ENCODE data around the gene ALG14. TPM values are rescaled to one million over a fixed set of nuclear protein-coding genes. Genes with fewer than 3 reads are reported as not detected.
"Not testable (repeated sequence)": the region's sequence is repeated elsewhere in the genome, so short reads cannot be mapped to it uniquely, and the experiment has no call there.

ALG14 gene
- total and polyA plus RNA-seq, 4 experiments from 2014 or later: 1.1 to 6.8 (median 3.7) TPM

- ChIA-PET CTCF (ENCODE audit: partially characterized antibody) (interaction anchor here (1.1 to 8.0 kb wide), 2 partner anchors 69 to 194 kb away, joined by 6 to 226 read pairs; no protein-coding TSS in a partner anchor), POLR2A (ENCODE audit: partially characterized antibody) (no interaction called here)
- Mint-ChIP-seq H3K36me3 (no peaks in the 10 kb centered on the region), H3K27me3 (no peaks in the 10 kb centered on the region), H3K9me3 (no peaks in the 10 kb centered on the region), H3K4me3 (no peak overlapping the region), H3K4me1 (no peaks in the 10 kb centered on the region), H3K27ac (no peak overlapping the region)
- Histone ChIP-seq H3K9me3 (ENCODE audit: control insufficient read depth in 1 of 2, low read length in 2 of 2) (no peaks in the 10 kb centered on the region), H3K27ac (ENCODE audit: low read depth, low read length) (no peak overlapping the region), H3K27me3 (ENCODE audit: insufficient read depth, low read length) (no peaks in the 10 kb centered on the region), H3K36me3 (ENCODE audit: insufficient read depth, low read length) (no peaks in the 10 kb centered on the region), H3K4me3 (ENCODE audit: low read length in 2 of 2) (no peak overlapping the region), H3K4me1 (ENCODE audit: insufficient read depth, low read length) (no peaks in the 10 kb centered on the region)
- DNase-seq: no peak
- intact Hi-C loops (cut with micrococcal nuclease): no loop called here
Measured at GRCh38 chr1:95048317-95048716, 24.4 kb downstream of the ALG14 start.

GRCh38 chr1:95047624-95048023, 25.1 kb downstream of the ALG14 start:
- H3K4me3 ChIP-seq (ENCODE audit: low read length in 2 of 2); H3K27ac Mint-ChIP-seq; POLR2A ChIA-PET (ENCODE audit: partially characterized antibody); H3K27me3 Mint-ChIP-seq; H3K4me1 ChIP-seq (ENCODE audit: insufficient read depth, low read length); H3K27ac ChIP-seq (ENCODE audit: low read depth, low read length); H3K9me3 ChIP-seq (ENCODE audit: control insufficient read depth in 1 of 2, low read length in 2 of 2); H3K9me3 Mint-ChIP-seq; H3K27me3 ChIP-seq (ENCODE audit: insufficient read depth, low read length); H3K4me3 Mint-ChIP-seq; intact Hi-C loops (cut with micrococcal nuclease); H3K36me3 ChIP-seq (ENCODE audit: insufficient read depth, low read length); DNase-seq; H3K4me1 Mint-ChIP-seq; H3K36me3 Mint-ChIP-seq: not testable (repeated sequence)
- CTCF ChIA-PET (ENCODE audit: partially characterized antibody): interaction anchor here (1.1 to 8.0 kb wide), 2 partner anchors 69 to 194 kb away, joined by 6 to 226 read pairs; no protein-coding TSS in a partner anchor

GRCh38 chr1:95046359-95046758, 26.4 kb downstream of the ALG14 start:
- Histone ChIP-seq H3K9me3 (ENCODE audit: control insufficient read depth in 1 of 2, low read length in 2 of 2) (no peaks in the 10 kb centered on the region), H3K27ac (ENCODE audit: low read depth, low read length) (no peak overlapping the region), H3K4me1 (ENCODE audit: insufficient read depth, low read length) (no peaks in the 10 kb centered on the region), H3K4me3 (ENCODE audit: low read length in 2 of 2) (no peak overlapping the region), H3K36me3 (ENCODE audit: insufficient read depth, low read length) (no peaks in the 10 kb centered on the region), H3K27me3 (ENCODE audit: insufficient read depth, low read length) (no peaks in the 10 kb centered on the region)
- Mint-ChIP-seq H3K27me3 (no peaks in the 10 kb centered on the region), H3K36me3 (no peaks in the 10 kb centered on the region), H3K4me1 (no peaks in the 10 kb centered on the region), H3K4me3 (no peak overlapping the region), H3K9me3 (no peaks in the 10 kb centered on the region), H3K27ac (no peak overlapping the region)
- CTCF ChIA-PET (ENCODE audit: partially characterized antibody): interaction anchor here (8.0 kb wide), 1 partner anchor 192 kb away, joined by 226 read pairs; no protein-coding TSS in a partner anchor
- no peak for DNase-seq
- POLR2A ChIA-PET (ENCODE audit: partially characterized antibody): no interaction called here
- intact Hi-C loops (cut with micrococcal nuclease): no loop called here

GRCh38 chr1:95043141-95043980, 29.4 kb downstream of the ALG14 start:
- peaks cover 0 to 4% of the 10 kb centered on the region in 2 donors for H3K36me3 Mint-ChIP-seq
- no peaks in the 10 kb centered on the region for H3K27me3 ChIP-seq (ENCODE audit: insufficient read depth, low read length)
- no peaks in the 10 kb centered on the region for H3K4me1 Mint-ChIP-seq
- ChIA-PET POLR2A (ENCODE audit: partially characterized antibody) (interaction anchor here (1.2 kb wide), 2 partner anchors 187 to 189 kb away, joined by 4 to 8 read pairs; no protein-coding TSS in a partner anchor), CTCF (ENCODE audit: partially characterized antibody) (interaction anchor here (0.6 to 8.0 kb wide), 18 partner anchors 9 to 625 kb away, joined by 3 to 226 read pairs (median 4); partner anchors contain the start of genes ABCD3 and ALG14)
- H3K36me3 ChIP-seq (ENCODE audit: insufficient read depth, low read length): no peaks in the 10 kb centered on the region
- no peak overlapping the region for H3K27ac ChIP-seq (ENCODE audit: low read depth, low read length)
- H3K27me3 Mint-ChIP-seq: no peaks in the 10 kb centered on the region
- H3K4me1 ChIP-seq (ENCODE audit: insufficient read depth, low read length): no peaks in the 10 kb centered on the region
- H3K4me3 Mint-ChIP-seq: no peak overlapping the region
- DNase-seq: peak; percentile 68 to 73 (median 72)
- intact Hi-C loops (cut with micrococcal nuclease): loop anchor here (1.0 to 5.0 kb wide), 2 partner anchors 116 to 562 kb away; partner anchors contain the start of gene CNN3
- no peaks in the 10 kb centered on the region for H3K9me3 ChIP-seq (ENCODE audit: control insufficient read depth in 1 of 2, low read length in 2 of 2)
- H3K4me3 ChIP-seq (ENCODE audit: low read length in 2 of 2): no peak overlapping the region
- no peak overlapping the region for H3K27ac Mint-ChIP-seq
- H3K9me3 Mint-ChIP-seq: no peaks in the 10 kb centered on the region

GRCh38 chr1:95042286-95042685, 30.5 kb downstream of the ALG14 start:
- no peaks in the 10 kb centered on the region for H3K36me3 ChIP-seq (ENCODE audit: insufficient read depth, low read length)
- no peaks in the 10 kb centered on the region for H3K9me3 Mint-ChIP-seq
- H3K4me3 Mint-ChIP-seq: no peak overlapping the region
- H3K27me3 Mint-ChIP-seq: no peaks in the 10 kb centered on the region
- H3K36me3 Mint-ChIP-seq: peaks cover 0 to 4% of the 10 kb centered on the region in 2 donors
- intact Hi-C loops (cut with micrococcal nuclease): loop anchor here (5.0 kb wide), 1 partner anchor 115 kb away; the partner anchor contains the start of gene CNN3
- POLR2A ChIA-PET (ENCODE audit: partially characterized antibody): no interaction called here
- H3K27ac ChIP-seq (ENCODE audit: low read depth, low read length): no peak overlapping the region
- no peak for DNase-seq
- H3K27me3 ChIP-seq (ENCODE audit: insufficient read depth, low read length): no peaks in the 10 kb centered on the region
- no peak overlapping the region for H3K4me3 ChIP-seq (ENCODE audit: low read length in 2 of 2)
- H3K4me1 Mint-ChIP-seq: no peaks in the 10 kb centered on the region
- no peak overlapping the region for H3K27ac Mint-ChIP-seq
- H3K9me3 ChIP-seq (ENCODE audit: control insufficient read depth in 1 of 2, low read length in 2 of 2): no peaks in the 10 kb centered on the region
- CTCF ChIA-PET (ENCODE audit: partially characterized antibody): interaction anchor here (0.7 to 6.2 kb wide), 5 partner anchors 140 to 507 kb away, joined by 3 to 73 read pairs (median 3); no protein-coding TSS in a partner anchor
- no peaks in the 10 kb centered on the region for H3K4me1 ChIP-seq (ENCODE audit: insufficient read depth, low read length)

GRCh38 chr1:95041491-95042165, 31.1 kb downstream of the ALG14 start:
- Mint-ChIP-seq H3K27me3 (no peaks in the 10 kb centered on the region), H3K27ac (no peak overlapping the region), H3K36me3 (peaks cover 0 to 4% of the 10 kb centered on the region in 2 donors), H3K9me3 (no peaks in the 10 kb centered on the region), H3K4me3 (no peak overlapping the region), H3K4me1 (no peaks in the 10 kb centered on the region)
- H3K27me3 ChIP-seq (ENCODE audit: insufficient read depth, low read length): no peaks in the 10 kb centered on the region
- H3K4me1 ChIP-seq (ENCODE audit: insufficient read depth, low read length): no peaks in the 10 kb centered on the region
- CTCF ChIA-PET (ENCODE audit: partially characterized antibody): interaction anchor here (0.6 to 6.2 kb wide), 7 partner anchors 139 to 1531 kb away, joined by 3 to 73 read pairs (median 3); no protein-coding TSS in a partner anchor
- H3K4me3 ChIP-seq (ENCODE audit: low read length in 2 of 2): no peak overlapping the region
- no peaks in the 10 kb centered on the region for H3K36me3 ChIP-seq (ENCODE audit: insufficient read depth, low read length)
- intact Hi-C loops (cut with micrococcal nuclease): loop anchor here (5.0 kb wide), 1 partner anchor 114 kb away; the partner anchor contains the start of gene CNN3
- H3K9me3 ChIP-seq (ENCODE audit: control insufficient read depth in 1 of 2, low read length in 2 of 2): no peaks in the 10 kb centered on the region
- DNase-seq: no peak
- no peak overlapping the region for H3K27ac ChIP-seq (ENCODE audit: low read depth, low read length)
- POLR2A ChIA-PET (ENCODE audit: partially characterized antibody): no interaction called here

GRCh38 chr1:95040032-95040525, 32.7 kb downstream of the ALG14 start:
- intact Hi-C loops (cut with micrococcal nuclease): loop anchor here (5.0 kb wide), 1 partner anchor 113 kb away; the partner anchor contains the start of gene CNN3
- Histone ChIP-seq H3K27ac (ENCODE audit: low read depth, low read length) (no peak overlapping the region), H3K4me3 (ENCODE audit: low read length in 2 of 2) (no peak overlapping the region), H3K27me3 (ENCODE audit: insufficient read depth, low read length) (no peaks in the 10 kb centered on the region), H3K4me1 (ENCODE audit: insufficient read depth, low read length) (no peaks in the 10 kb centered on the region), H3K9me3 (ENCODE audit: control insufficient read depth in 1 of 2, low read length in 2 of 2) (no peaks in the 10 kb centered on the region), H3K36me3 (ENCODE audit: insufficient read depth, low read length) (no peaks in the 10 kb centered on the region)
- DNase-seq: no peak
- H3K4me3 Mint-ChIP-seq: no peak overlapping the region
- POLR2A ChIA-PET (ENCODE audit: partially characterized antibody): no interaction called here
- no peaks in the 10 kb centered on the region for H3K4me1 Mint-ChIP-seq
- no peak overlapping the region for H3K27ac Mint-ChIP-seq
- H3K27me3 Mint-ChIP-seq: no peaks in the 10 kb centered on the region
- CTCF ChIA-PET (ENCODE audit: partially characterized antibody): interaction anchor here (1.0 to 6.2 kb wide), 4 partner anchors 9 to 188 kb away, joined by 3 to 73 read pairs (median 3); no protein-coding TSS in a partner anchor
- no peaks in the 10 kb centered on the region for H3K9me3 Mint-ChIP-seq
- peaks cover 0 to 4% of the 10 kb centered on the region in 2 donors for H3K36me3 Mint-ChIP-seq
